22Rv1 (cell line): ENCODE results near the gene SLC4A2.

Source experiments
- ZFX ChIP-seq: fragments of 450-650 bp; IDR thresholded peaks from 2 replicates; pipeline ENCODE4 v1.6.1; 2017; ENCODE audit warnings: antibody characterized with exemption, borderline replicate concordance
- TF ChIP-seq, protein P1 (sequence below): fragments of 450-650 bp; IDR thresholded peaks from 2 replicates; pipeline ENCODE4 v1.5.1; 2017; ENCODE audit warnings: mild to moderate bottlenecking

GRCh38 chr7:151093748-151094147 lies 34.4 kb downstream of the SLC4A2 start:
- TF ChIP-seq, protein P1, sequence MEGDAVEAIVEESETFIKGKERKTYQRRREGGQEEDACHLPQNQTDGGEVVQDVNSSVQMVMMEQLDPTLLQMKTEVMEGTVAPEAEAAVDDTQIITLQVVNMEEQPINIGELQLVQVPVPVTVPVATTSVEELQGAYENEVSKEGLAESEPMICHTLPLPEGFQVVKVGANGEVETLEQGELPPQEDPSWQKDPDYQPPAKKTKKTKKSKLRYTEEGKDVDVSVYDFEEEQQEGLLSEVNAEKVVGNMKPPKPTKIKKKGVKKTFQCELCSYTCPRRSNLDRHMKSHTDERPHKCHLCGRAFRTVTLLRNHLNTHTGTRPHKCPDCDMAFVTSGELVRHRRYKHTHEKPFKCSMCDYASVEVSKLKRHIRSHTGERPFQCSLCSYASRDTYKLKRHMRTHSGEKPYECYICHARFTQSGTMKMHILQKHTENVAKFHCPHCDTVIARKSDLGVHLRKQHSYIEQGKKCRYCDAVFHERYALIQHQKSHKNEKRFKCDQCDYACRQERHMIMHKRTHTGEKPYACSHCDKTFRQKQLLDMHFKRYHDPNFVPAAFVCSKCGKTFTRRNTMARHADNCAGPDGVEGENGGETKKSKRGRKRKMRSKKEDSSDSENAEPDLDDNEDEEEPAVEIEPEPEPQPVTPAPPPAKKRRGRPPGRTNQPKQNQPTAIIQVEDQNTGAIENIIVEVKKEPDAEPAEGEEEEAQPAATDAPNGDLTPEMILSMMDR, result no peak
- no peak for TF ChIP-seq ZFX
